Activated CD4-positive, alpha-beta T cell treated with anti-CD3 and anti-CD28 coated beads for 24 hours (primary cell): ENCODE data around the gene ZSCAN21.

ENCODE experiments used
- DNase-seq, 2 donors: peaks; one replicate each; pipeline ENCODE4 v3.0.0-alpha.2; 2020; ENCODE audit warnings: low read depth in 2 of 2

Gene ZSCAN21

GRCh38 chr7:100099452-100099851, 49.9 kb downstream of the ZSCAN21 start:
- no peak for DNase-seq

- peak; percentile 75 for DNase-seq
Observed at GRCh38 chr7:100100420-100101015, 50.9 kb downstream of the ZSCAN21 start.

- DNase-seq, result peak; percentile 95 to 96
Observed at GRCh38 chr7:100101016-100101862, 51.7 kb downstream of the ZSCAN21 start, which contains the start of the genes AP4M1 and MCM7. Gene AP4M1, plus strand, starts transcription at chr7:100101643. Its CDS starts 72 bp downstream, at chr7:100101715. Gene MCM7, minus strand, starts transcription at chr7:100101397. Its CDS starts 103 bp downstream, at chr7:100101294.

- no peak for DNase-seq
Observed at GRCh38 chr7:100102950-100103840, 53.6 kb downstream of the ZSCAN21 start.

GRCh38 chr7:100105534-100105933, 56.0 kb downstream of the ZSCAN21 start:
- no peak for DNase-seq

- no peak for DNase-seq
Observed at GRCh38 chr7:100106633-100107032, 57.1 kb downstream of the ZSCAN21 start.

GRCh38 chr7:100107125-100107737, 57.7 kb downstream of the ZSCAN21 start:
- no peak for DNase-seq

GRCh38 chr7:100107890-100108289, 58.3 kb downstream of the ZSCAN21 start:
- DNase-seq, result no peak

- no peak for DNase-seq
Observed at GRCh38 chr7:100109521-100110163, 60.1 kb downstream of the ZSCAN21 start.

- DNase-seq, result no peak
Observed at GRCh38 chr7:100111156-100111555, 61.6 kb downstream of the ZSCAN21 start.

GRCh38 chr7:100111914-100112313, 62.3 kb downstream of the ZSCAN21 start:
- DNase-seq, result no peak
